Neural cell (in vitro differentiated cells): Measurements from ENCODE around the gene ADARB2.
"Not testable (repeated sequence)": the region's sequence is repeated elsewhere in the genome, so short reads cannot be mapped to it uniquely, and the experiment has no call there.

Source experiments
- MXI1 ChIP-seq: fragments of 450-650 bp; conservative IDR thresholded peaks from 2 replicates; pipeline ENCODE4 v1.6.1; 2014; ENCODE audit warnings: antibody characterized with exemption, mild to moderate bottlenecking; ENCODE audit not compliant: poor library complexity, severe bottlenecking
- POLR2AphosphoS5 ChIP-seq: IDR thresholded peaks from 2 replicates; pipeline ENCODE4 v1.6.1; 2012
- SMC3 ChIP-seq: fragments of 450-650 bp; conservative IDR thresholded peaks from 2 replicates; pipeline ENCODE4 v1.6.1; 2014; ENCODE audit warnings: antibody characterized with exemption, mild to moderate bottlenecking, moderate library complexity; ENCODE audit not compliant: poor library complexity
- TF ChIP-seq, protein P1 (sequence below): fragments of 450-650 bp; IDR thresholded peaks from 2 replicates; pipeline ENCODE4 v1.5.1; 2014; ENCODE audit warnings: antibody characterized with exemption, mild to moderate bottlenecking, moderate library complexity; ENCODE audit not compliant: poor library complexity, severe bottlenecking

DNA sequence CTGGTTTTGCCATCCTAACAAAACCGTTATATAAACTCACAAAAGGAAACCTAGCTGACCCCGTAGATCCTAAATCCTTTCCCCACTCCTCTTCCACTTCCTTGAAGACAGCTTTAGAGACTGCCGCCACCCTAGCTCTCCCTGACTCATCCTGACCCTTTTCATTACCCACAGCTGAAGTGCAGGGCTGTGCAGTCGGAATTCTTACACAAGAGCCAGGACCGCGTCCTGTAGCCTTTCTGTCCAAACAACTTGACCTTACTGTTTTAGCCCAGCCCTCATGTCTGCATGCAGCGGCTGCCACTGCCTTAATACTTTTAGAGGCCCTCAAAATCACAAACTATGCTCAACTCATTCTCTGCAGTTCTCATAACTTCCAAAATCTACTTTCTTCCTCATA lies 385.0 kb downstream of the ADARB2 start:
- TF ChIP-seq, protein P1, sequence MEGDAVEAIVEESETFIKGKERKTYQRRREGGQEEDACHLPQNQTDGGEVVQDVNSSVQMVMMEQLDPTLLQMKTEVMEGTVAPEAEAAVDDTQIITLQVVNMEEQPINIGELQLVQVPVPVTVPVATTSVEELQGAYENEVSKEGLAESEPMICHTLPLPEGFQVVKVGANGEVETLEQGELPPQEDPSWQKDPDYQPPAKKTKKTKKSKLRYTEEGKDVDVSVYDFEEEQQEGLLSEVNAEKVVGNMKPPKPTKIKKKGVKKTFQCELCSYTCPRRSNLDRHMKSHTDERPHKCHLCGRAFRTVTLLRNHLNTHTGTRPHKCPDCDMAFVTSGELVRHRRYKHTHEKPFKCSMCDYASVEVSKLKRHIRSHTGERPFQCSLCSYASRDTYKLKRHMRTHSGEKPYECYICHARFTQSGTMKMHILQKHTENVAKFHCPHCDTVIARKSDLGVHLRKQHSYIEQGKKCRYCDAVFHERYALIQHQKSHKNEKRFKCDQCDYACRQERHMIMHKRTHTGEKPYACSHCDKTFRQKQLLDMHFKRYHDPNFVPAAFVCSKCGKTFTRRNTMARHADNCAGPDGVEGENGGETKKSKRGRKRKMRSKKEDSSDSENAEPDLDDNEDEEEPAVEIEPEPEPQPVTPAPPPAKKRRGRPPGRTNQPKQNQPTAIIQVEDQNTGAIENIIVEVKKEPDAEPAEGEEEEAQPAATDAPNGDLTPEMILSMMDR = not testable (repeated sequence)
- not testable (repeated sequence) for TF ChIP-seq POLR2AphosphoS5, SMC3, MXI1
